Stimulated activated CD8-positive, alpha-beta memory T cell treated with anti-CD3 and anti-CD28 coated beads, Interleukin-12 subunit alpha, Interleukin-12 subunit beta, amount 100 ng/mL, for 1 hour (primary cell): ENCODE results near the gene APC.

Experiments used
- DNase-seq: peaks from one replicate; pipeline ENCODE4 v3.0.0-alpha.2; 2020; ENCODE audit warnings: low read depth

APC gene

DNA sequence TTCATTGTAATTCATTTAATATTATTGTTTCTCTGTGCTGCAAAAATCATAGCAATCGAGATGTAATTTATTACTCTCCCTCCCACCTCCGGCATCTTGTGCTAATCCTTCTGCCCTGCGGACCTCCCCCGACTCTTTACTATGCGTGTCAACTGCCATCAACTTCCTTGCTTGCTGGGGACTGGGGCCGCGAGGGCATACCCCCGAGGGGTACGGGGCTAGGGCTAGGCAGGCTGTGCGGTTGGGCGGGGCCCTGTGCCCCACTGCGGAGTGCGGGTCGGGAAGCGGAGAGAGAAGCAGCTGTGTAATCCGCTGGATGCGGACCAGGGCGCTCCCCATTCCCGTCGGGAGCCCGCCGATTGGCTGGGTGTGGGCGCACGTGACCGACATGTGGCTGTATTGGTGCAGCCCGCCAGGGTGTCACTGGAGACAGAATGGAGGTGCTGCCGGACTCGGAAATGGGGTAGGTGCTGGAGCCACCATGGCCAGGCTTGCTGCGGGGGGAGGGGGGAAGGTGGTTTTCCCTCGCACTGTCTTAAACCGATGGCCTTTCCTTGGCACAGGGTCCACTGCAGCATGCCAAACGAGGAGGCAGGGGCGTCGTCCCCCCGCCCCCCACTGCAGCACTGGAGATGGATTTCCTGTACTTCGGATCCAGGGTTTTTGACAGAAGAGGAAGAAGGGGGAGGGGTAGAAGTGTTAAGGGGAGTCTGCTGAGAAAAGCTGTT, at the start of gene APC:
TSS of gene APC (plus strand) at position 423 of the 728 bp plus-strand sequence. CDS start 17,006 bp downstream, outside the sequence.
- DNase-seq: peak; percentile 57

- no peak for DNase-seq
Observed at GRCh38 chr5:112689155-112689909, 48.4 kb upstream of the APC start.

GRCh38 chr5:112690605-112691338, 46.9 kb upstream of the APC start:
- no peak for DNase-seq

DNA sequence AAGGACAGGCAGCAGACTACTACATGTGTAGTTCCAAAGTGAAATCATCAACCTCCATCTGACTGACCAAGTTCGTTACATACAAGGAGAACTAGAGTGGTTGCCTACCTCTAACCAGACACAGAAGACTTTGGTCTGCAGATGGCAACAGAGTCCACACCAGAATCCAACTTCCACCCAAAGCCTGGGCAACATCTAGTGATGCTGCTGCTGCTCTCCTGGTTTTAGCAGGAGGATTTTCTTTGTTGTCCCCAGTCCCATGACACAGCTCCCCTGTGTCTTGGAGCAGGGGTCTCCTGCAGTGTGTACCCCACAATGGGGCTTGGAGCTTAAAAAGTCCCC, 46.4 kb upstream of the APC start:
- DNase-seq: no peak

DNA sequence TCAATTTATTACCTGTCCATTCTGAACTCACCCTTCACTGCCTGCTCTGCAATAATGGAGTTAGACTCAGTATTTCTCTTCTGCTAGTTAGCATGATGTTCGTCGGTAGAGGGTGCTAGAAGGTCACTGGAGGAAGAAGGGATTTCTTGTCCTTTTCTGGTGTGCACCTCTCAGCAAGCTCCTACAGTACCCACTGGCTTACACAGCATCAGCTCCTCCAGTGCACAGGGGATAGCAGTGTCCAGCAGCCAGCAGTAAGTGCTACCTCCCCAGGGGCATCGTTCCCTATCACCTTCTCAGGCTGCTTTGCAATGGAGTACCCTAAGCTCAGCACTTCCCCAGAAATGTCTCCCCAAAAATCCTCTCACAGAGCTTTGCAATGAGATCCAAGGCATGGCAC, 45.9 kb upstream of the APC start:
- DNase-seq: no peak

- no peak for DNase-seq
Observed at GRCh38 chr5:112692472-112692871, 45.2 kb upstream of the APC start.

- DNase-seq: no peak
Observed at GRCh38 chr5:112693301-112693700, 44.4 kb upstream of the APC start.

DNA sequence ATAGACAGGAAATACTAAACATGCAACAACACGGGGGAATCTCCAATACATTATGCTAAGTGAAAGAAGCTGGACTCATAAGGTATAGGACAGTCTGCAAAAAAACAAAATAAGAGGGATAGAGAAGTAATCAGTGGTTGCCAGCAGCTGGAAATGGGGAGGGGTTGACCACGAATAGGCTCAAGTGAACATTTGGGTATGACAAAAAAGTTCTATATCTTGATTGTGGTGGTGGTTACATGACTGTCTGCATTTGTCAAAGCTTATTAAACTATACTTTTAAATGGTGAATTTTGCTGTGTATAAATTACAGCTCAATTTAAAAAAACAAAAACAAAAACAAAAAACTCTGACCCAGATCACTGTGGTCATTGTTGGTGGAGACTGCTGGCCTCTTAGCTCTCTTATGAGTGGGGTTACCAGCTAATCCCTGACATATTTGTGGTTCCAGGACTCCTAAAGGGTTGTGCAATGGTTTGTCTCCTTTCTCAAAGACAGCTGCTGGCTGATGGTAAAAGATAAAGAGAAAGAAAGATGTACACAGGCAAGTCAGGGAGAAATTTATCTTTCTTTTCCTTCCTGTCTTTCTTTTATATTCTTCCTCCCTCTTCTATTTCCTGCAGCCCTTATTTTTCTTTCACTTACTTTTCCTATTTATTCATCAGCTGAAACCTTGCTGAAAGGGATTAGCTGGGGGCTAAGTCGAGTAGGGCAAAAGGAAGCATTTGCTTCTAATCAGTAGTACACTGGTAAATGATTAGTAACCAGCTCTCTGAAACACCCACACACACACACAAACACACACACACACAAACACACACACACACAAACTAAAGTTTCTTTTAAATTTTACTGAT, 42.6 kb upstream of the APC start:
- DNase-seq: no peak

DNA sequence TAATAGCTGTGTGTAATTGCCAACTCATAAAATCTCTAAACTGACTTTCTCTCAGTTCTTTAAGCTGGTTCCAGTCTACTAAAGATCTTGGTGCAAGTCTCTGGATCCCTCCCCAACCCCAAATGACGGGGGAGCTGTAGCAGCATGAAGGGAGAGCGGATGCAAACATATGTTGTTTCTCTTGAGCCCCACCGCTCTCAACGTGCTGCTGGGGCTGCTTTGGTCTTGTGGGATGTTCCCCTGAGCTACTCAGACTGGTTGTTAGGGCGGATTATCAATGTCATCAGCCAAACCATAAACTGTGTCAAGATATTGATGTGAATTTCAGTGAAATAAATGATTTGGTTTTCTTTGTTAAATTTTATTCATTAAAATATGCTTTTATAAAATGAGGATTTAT, 40.9 kb upstream of the APC start:
- DNase-seq: no peak

GRCh38 chr5:112697322-112697721, 40.4 kb upstream of the APC start:
- no peak for DNase-seq

DNA sequence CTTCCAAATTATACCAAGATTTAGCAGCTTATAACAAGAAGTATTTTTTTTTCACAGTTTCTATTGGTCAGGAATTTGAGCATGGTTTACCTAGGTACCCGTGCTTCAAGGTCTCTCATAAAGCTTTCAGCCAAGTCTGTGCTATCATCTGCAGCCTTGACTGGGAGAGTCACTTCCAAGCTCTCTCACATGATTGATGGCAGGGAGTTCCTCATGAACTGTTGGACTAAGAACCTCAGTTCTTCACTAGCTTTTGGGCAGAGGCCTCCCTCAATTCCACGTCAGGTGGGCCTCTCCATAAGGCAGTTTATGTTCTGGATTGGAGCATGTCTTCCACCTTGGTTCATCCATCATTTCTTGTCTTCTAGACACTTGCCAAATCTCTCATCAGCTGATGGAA, 39.9 kb upstream of the APC start:
- DNase-seq: no peak

DNA sequence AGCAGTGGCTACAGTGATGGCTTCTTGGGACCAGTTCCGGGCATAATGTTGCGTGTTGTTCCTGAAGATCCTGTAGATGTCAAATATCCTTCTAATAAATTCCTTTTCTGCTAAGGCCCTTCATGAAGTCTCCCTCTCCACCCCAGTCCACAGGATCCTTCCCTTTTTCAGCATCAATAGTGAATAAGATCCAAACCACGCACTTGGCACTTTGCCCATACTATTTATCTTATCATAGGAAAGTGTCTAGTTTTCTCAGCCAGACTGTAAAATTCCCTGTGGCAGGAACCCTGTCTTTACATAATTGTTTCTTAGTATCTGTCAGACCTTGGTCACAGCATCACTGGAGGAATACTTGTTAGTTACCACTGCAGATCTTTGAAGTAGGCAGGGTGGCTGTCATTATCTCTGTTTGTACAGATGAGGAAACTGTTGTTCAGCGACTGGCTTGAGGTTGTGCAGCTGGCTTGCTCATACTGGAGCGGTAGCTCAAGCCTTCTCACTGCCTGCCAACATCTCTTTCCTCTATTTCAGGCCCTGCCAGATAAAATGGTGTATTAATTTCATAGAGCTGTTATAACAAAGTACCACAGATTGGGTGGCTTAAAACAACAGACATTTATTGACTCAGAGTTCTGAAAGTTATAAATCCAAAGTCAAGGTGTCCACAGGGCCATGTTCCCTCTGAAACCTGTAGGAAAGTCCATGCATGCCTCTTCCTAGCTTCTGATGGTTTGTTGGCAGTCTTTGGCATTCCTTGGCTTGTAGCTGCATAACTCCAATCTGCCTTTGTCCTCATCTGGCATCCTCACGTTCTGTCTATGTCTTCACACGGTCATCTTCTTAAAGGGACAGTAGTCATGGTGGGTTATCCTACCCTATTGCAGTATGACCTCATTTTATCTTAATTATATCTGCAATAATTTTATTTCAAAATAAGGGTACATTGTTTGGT, 33.5 kb upstream of the APC start:
- no peak for DNase-seq

DNA sequence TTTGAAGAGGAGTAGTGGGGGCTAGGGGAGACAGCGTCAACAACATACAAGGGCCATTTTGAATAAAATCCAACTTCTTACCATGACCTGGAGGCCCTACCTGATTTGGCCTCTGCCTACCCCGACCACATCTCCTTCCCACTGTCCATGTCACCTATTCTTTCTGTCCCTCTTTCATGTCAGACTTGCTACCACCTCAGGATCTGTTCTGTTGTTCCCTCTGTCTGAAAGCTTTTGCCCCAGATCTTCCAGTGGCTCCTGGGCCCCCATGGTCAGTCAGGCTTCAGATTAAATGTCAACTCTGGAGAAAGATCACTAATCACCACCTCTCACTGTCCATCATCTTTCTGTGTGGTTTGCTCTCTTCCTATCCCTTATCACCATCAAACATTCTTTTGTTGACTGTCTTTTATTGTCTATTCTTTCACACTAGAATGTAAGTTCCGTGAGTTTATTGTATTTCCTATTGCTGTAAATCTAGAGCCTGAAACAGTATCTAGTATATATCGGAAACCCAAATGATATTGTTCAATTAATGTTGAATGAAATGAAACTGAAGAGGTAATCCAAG, 31.2 kb upstream of the APC start:
- DNase-seq: no peak

DNA sequence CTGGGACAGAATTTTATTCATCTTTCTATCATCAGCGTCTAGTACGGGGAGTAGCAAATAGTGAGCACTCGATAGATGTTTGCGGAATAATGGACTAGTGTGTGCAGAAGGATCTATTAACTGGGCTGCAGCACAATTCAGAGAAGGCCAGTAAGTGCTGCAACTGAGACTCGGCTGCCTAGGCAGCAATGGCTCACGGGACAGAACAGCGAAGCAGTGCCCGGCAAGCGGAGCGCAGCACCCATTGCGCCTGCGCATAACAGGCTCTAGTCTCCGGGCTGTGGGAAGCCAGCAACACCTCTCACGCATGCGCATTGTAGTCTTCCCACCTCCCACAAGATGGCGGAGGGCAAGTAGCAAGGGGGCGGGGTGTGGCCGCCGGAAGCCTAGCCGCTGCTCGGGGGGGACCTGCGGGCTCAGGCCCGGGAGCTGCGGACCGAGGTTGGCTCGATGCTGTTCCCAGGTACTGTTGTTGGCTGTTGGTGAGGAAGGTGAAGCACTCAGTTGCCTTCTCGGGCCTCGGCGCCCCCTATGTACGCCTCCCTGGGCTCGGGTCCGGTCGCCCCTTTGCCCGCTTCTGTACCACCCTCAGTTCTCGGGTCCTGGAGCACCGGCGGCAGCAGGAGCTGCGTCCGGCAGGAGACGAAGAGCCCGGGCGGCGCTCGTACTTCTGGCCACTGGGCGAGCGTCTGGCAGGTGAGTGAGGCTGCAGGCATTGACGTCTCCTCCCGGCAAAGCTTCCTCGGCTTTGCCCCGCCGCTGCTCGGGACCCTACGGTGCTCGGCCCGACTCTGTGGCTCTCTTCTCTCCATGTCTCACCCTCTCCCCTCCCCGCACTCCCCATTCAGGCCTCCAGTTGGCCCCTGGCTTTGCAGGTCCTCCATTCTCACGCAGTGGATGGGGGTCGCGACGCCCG, 30.2 kb upstream of the APC start:
- peak; percentile 94 for DNase-seq

- DNase-seq: no peak
Observed at GRCh38 chr5:112708103-112708622, 29.5 kb upstream of the APC start.

GRCh38 chr5:112709416-112709815, 28.3 kb upstream of the APC start:
- no peak for DNase-seq

DNA sequence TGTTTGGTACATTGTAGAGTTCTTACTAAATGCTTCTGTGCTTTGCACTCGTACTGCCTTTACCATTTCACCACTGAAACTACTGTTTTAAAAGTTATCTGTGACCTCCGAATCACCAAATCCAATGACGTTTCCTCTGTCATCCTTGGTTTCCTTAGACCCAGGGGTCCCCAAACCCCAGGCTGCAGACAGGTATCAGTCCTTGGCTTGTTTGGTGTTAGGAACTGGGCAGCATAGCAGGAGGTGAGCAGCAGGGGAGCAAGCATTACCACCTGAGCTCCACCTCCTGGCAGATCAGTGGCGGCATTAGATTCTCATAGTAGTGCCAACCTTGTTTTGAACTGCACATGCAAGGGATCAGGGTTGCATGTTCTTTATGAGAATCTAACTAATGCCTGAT, 26.8 kb upstream of the APC start:
- no peak for DNase-seq

- DNase-seq: no peak
Observed at GRCh38 chr5:112711436-112711835, 26.2 kb upstream of the APC start.

GRCh38 chr5:112713206-112713605, 24.5 kb upstream of the APC start:
- no peak for DNase-seq
